HCT116 (cell line): ENCODE data around the gene GABRA5. TPM values are rescaled to one million over a fixed set of nuclear protein-coding genes. Genes with fewer than 3 reads are reported as not detected.

Experiments
- ATAC-seq: fragments of 200-7000 bp; cut with Tn5 transposase; 2 replicates; pipeline ENCODE4 v1.9.1; 2020; ENCODE audit warnings: mild to moderate bottlenecking, moderate library complexity
- BruUV-seq: library from RNA; stranded (reverse); fragments of 400-500 nt; replicated peaks from 2 replicates; lab custom pipeline; 2021; lab: Mats Ljungman, UMichigan
- CTCF ChIA-PET: fragments of 300-600 bp; sonication (Branson Sonifier 250); formaldehyde crosslinking; loops from one replicate; lab custom pipeline; 2021; ENCODE audit warnings: antibody characterized with exemption; lab: Charles Lee
- POLR2A ChIA-PET: fragments of 300-600, 350-600 bp; sonication (Branson Sonifier 250); formaldehyde crosslinking; loops from one replicate; lab custom pipeline; 2021; ENCODE audit warnings: antibody characterized with exemption; lab: Charles Lee
- RAD21 ChIA-PET, 2 experiments: fragments of 300-600 bp; sonication (Branson Sonifier 250); formaldehyde crosslinking; loops; one replicate each; lab custom pipeline; 2023; ENCODE audit warnings: low total read pairs in 2 of 2; ENCODE audit not compliant: uncharacterized antibody in 2 of 2, unreplicated experiment in 2 of 2, low non-redundant PET in 1 of 2; lab: Charles Lee
- DNase-seq: peaks from one replicate; pipeline ENCODE4 v3.0.0-alpha.2; 2010; ENCODE audit warnings: low read depth, low spot score
- H2AFZ ChIP-seq: fragments of 200-600 bp; shearing (Covaris generic), sonication (generic); 2 replicates; pipeline ENCODE4 v1.6.1; 2017; ENCODE audit warnings: low read depth, mixed run types, mixed read lengths, antibody characterized with exemption, low read length; ENCODE audit not compliant: poor library complexity, severe bottlenecking
- H3K27ac ChIP-seq: 2 replicates; pipeline ENCODE4 v1.5.1; 2012; ENCODE audit warnings: low read depth, low read length
- H3K27me3 ChIP-seq: fragments of 200-600 bp; sonication (generic); 2 replicates; pipeline ENCODE4 v1.6.1; 2016; ENCODE audit warnings: mixed run types, low read length, mixed read lengths; ENCODE audit not compliant: insufficient read depth
- H3K36me3 ChIP-seq, 2 experiments: fragments of 200-500 bp in 1 of 2; fragments of 200-600 bp in 1 of 2; sonication (Bioruptor generic) in 1 of 2; sonication (generic) in 1 of 2; 2 replicates each; pipeline versions ENCODE4 v1.5.1 to v1.6.1; 2014 to 2016; ENCODE audit warnings: low read length in 2 of 2, inconsistent platforms in 1 of 2, mixed read lengths in 1 of 2, mixed run types in 1 of 2; ENCODE audit not compliant: insufficient read depth in 2 of 2, control insufficient read depth in 1 of 2
- H3K4me1 ChIP-seq, 2 experiments: fragments of 200-600 bp in 1 of 2; sonication (generic) in 1 of 2; 2 replicates each; pipeline versions ENCODE4 v1.5.1 to v1.6.1; 2012 to 2017; ENCODE audit warnings: low read length in 2 of 2, inconsistent platforms in 1 of 2, mild to moderate bottlenecking in 1 of 2, mixed read lengths in 1 of 2, mixed run types in 1 of 2, moderate library complexity in 1 of 2; ENCODE audit not compliant: insufficient read depth in 2 of 2, control insufficient read depth in 1 of 2
- H3K4me2 ChIP-seq: fragments of 200-600 bp; sonication (generic); 2 replicates; pipeline ENCODE4 v1.6.1; 2017; ENCODE audit warnings: mixed run types, low read length, mixed read lengths
- H3K4me3 ChIP-seq, 2 experiments: fragments of 200-600 bp in 1 of 2; sonication (generic) in 1 of 2; replicated peaks in 1 of 2; 2 replicates each; pipeline ENCODE4 v1.5.1; 2011 to 2016; ENCODE audit warnings: low read length in 2 of 2, control low read depth in 1 of 2, low read depth in 1 of 2, mild to moderate bottlenecking in 1 of 2, mixed read lengths in 1 of 2, mixed run types in 1 of 2
- H3K79me2 ChIP-seq: fragments of 200-600 bp; sonication (generic); 2 replicates; pipeline ENCODE4 v1.6.1; 2017; ENCODE audit warnings: mild to moderate bottlenecking, mixed run types, low read length, moderate library complexity, mixed read lengths; ENCODE audit not compliant: insufficient read depth
- H3K9ac ChIP-seq: fragments of 200-600 bp; sonication (generic); 2 replicates; pipeline ENCODE4 v1.6.1; 2016; ENCODE audit warnings: low read length, mixed read lengths
- H3K9me2 ChIP-seq: fragments of 200-600 bp; sonication (generic), shearing (Covaris generic); 2 replicates; pipeline ENCODE4 v1.6.1; 2017; ENCODE audit warnings: mixed run types, mild to moderate bottlenecking, moderate library complexity; ENCODE audit not compliant: insufficient read depth
- H3K9me3 ChIP-seq, 2 experiments: fragments of 200-500 bp in 1 of 2; fragments of 200-600 bp in 1 of 2; sonication (Bioruptor generic) in 1 of 2; sonication (generic) in 1 of 2; 2 replicates each; pipeline ENCODE4 v1.6.1; 2014 to 2017; ENCODE audit warnings: low read length in 2 of 2, mixed read lengths in 2 of 2, inconsistent platforms in 1 of 2, low read depth in 1 of 2, mild to moderate bottlenecking in 1 of 2, mixed run types in 1 of 2, moderate library complexity in 1 of 2; ENCODE audit not compliant: control insufficient read depth in 1 of 2, insufficient read depth in 1 of 2
- H4K20me1 ChIP-seq: fragments of 200-600 bp; sonication (generic), shearing (Covaris generic); 2 replicates; pipeline ENCODE4 v1.6.1; 2017; ENCODE audit warnings: mixed run types, mild to moderate bottlenecking, moderate library complexity; ENCODE audit not compliant: insufficient read depth
- ATF3 ChIP-seq: IDR thresholded peaks from 2 replicates; pipeline ENCODE4 v1.6.1; 2012
- CBX3 ChIP-seq: IDR thresholded peaks from 2 replicates; pipeline ENCODE4 v1.6.1; 2012; ENCODE audit warnings: low read depth
- CEBPB ChIP-seq: IDR thresholded peaks from 2 replicates; pipeline ENCODE4 v1.6.1; 2012; ENCODE audit warnings: low read depth
- ELF1 ChIP-seq: IDR thresholded peaks from 2 replicates; pipeline ENCODE4 v1.6.1; 2012; ENCODE audit warnings: low read depth, borderline replicate concordance
- FOSL1 ChIP-seq: IDR thresholded peaks from 2 replicates; pipeline ENCODE4 v1.6.1; 2012; ENCODE audit warnings: low read depth
- JUND ChIP-seq: IDR thresholded peaks from 2 replicates; pipeline ENCODE4 v1.6.1; 2012
- RAD21 ChIP-seq: IDR thresholded peaks from 2 replicates; pipeline ENCODE4 v1.6.1; 2012; ENCODE audit warnings: low read depth, mild to moderate bottlenecking
- SRF ChIP-seq: IDR thresholded peaks from 2 replicates; pipeline ENCODE4 v1.6.1; 2012; ENCODE audit warnings: low read depth
- ZNF274 ChIP-seq: fragments of 200-500 bp; sonication (Bioruptor generic); IDR thresholded peaks from 2 replicates; pipeline ENCODE4 v1.6.1; 2014; ENCODE audit warnings: mild to moderate bottlenecking, low read depth, low read length, inconsistent platforms
- intact Hi-C: fragments of 100-400 bp; cut with micrococcal nuclease; formaldehyde crosslinking; loops from 2 replicates; pipeline ENCODE4 v1.10.0; 2022
- total RNA-seq: library from RNA; stranded (reverse); gene quantifications from one replicate; pipeline ENCODE4 v1.2.1, GENCODE V29; 2021; ENCODE audit not compliant: unreplicated experiment
- TF ChIP-seq, protein P1 (sequence below): IDR thresholded peaks from 2 replicates; pipeline ENCODE4 v1.6.1; 2011; ENCODE audit warnings: mild to moderate bottlenecking, low read length, moderate library complexity; ENCODE audit not compliant: insufficient replicate concordance; ENCODE audit errors: extremely low read depth

Gene GABRA5
- total RNA-seq, 1 experiment from 2014 or later, result not detected

- Histone ChIP-seq H3K36me3 (no peaks in the 10 kb centered on the region), H4K20me1 (no peaks in the 10 kb centered on the region), H3K79me2 (no peaks in the 10 kb centered on the region), H3K9me3 (peaks cover 12 to 13% of the 10 kb centered on the region in 2 experiments; a peak in 3 of 4 replicates), H3K4me1 (no peaks in the 10 kb centered on the region), H2AFZ (no peak overlapping the region), H3K27ac (no peak overlapping the region), H3K27me3 (no peaks in the 10 kb centered on the region), H3K4me3 (no peak overlapping the region), H3K4me2 (no peak overlapping the region), H3K9ac (no peak overlapping the region), H3K9me2 (no peaks in the 10 kb centered on the region)
- ATAC-seq, result no peak
- TF ChIP-seq CBX3, result no peak
- TF ChIP-seq ZNF274, result no peak
- TF ChIP-seq SRF, result no peak
- TF ChIP-seq CEBPB, result no peak
- TF ChIP-seq, protein P1, sequence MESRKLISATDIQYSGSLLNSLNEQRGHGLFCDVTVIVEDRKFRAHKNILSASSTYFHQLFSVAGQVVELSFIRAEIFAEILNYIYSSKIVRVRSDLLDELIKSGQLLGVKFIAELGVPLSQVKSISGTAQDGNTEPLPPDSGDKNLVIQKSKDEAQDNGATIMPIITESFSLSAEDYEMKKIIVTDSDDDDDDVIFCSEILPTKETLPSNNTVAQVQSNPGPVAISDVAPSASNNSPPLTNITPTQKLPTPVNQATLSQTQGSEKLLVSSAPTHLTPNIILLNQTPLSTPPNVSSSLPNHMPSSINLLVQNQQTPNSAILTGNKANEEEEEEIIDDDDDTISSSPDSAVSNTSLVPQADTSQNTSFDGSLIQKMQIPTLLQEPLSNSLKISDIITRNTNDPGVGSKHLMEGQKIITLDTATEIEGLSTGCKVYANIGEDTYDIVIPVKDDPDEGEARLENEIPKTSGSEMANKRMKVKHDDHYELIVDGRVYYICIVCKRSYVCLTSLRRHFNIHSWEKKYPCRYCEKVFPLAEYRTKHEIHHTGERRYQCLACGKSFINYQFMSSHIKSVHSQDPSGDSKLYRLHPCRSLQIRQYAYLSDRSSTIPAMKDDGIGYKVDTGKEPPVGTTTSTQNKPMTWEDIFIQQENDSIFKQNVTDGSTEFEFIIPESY, result no peak
- TF ChIP-seq RAD21, result no peak
- no peak for TF ChIP-seq ATF3
- TF ChIP-seq FOSL1, result no peak
- no peak for TF ChIP-seq JUND
- TF ChIP-seq ELF1, result no peak
- POLR2A ChIA-PET, result no interaction called here
- intact Hi-C loops, result no loop called here
- RAD21 ChIA-PET, result no interaction called here
- no TSS peak for BruUV-seq
- CTCF ChIA-PET, result no interaction called here
- no peak for DNase-seq
Observed at GRCh38 chr15:26954403-26954802, 87.5 kb downstream of the GABRA5 start.
